Neural cell (in vitro differentiated cells): ENCODE data around the gene CACNA1S. TPM values are rescaled to one million over a fixed set of nuclear protein-coding genes. Genes with fewer than 3 reads are reported as not detected.

Source experiments
- H2AFZ ChIP-seq: fragments of 200-600, 300-800 bp; sonication (generic), shearing (Covaris generic); 2 replicates; pipeline ENCODE4 v1.6.0; 2014; ENCODE audit warnings: low read depth, mild to moderate bottlenecking, antibody characterized with exemption, low read length, moderate library complexity
- H3F3A ChIP-seq: fragments of 200-600 bp; shearing (Covaris generic); 2 replicates; pipeline ENCODE4 v1.6.1; 2016; ENCODE audit warnings: mild to moderate bottlenecking, moderate library complexity, mixed read lengths, antibody characterized with exemption, low read length; ENCODE audit not compliant: insufficient read depth, poor library complexity, severe bottlenecking
- H3K27ac ChIP-seq: fragments of 200-600, 300-800 bp; sonication (generic), shearing (Covaris generic); 2 replicates; pipeline ENCODE4 v1.5.1; 2014; ENCODE audit warnings: mild to moderate bottlenecking, low read length, moderate library complexity
- H3K27me3 ChIP-seq: fragments of 300-800, 200-600 bp; sonication (generic), shearing (Covaris generic); 2 replicates; pipeline ENCODE4 v1.6.0; 2014; ENCODE audit warnings: mild to moderate bottlenecking, low read depth, low read length, moderate library complexity; ENCODE audit not compliant: insufficient read depth
- H3K36me3 ChIP-seq: fragments of 300-800, 200-600 bp; sonication (generic), shearing (Covaris generic); 2 replicates; pipeline ENCODE4 v1.5.1; 2014; ENCODE audit warnings: mild to moderate bottlenecking, antibody characterized with exemption, low read length, moderate library complexity; ENCODE audit not compliant: insufficient read depth
- H3K4me2 ChIP-seq: fragments of 300-800, 200-600 bp; sonication (generic), shearing (Covaris generic); 2 replicates; pipeline ENCODE4 v1.6.0; 2014; ENCODE audit warnings: mild to moderate bottlenecking, low read length
- H3K4me3 ChIP-seq: fragments of 300-800, 200-600 bp; sonication (generic), shearing (Covaris generic); 2 replicates; pipeline ENCODE4 v1.5.1; 2014; ENCODE audit warnings: mild to moderate bottlenecking, low read length, moderate library complexity
- H3K79me2 ChIP-seq: fragments of 200-600 bp; shearing (Covaris generic); replicated peaks from 2 replicates; pipeline ENCODE4 v1.6.0; 2014; ENCODE audit warnings: mild to moderate bottlenecking, low read length, moderate library complexity; ENCODE audit not compliant: insufficient read depth
- H3K9ac ChIP-seq: fragments of 300-800, 200-600 bp; sonication (generic), shearing (Covaris generic); 2 replicates; pipeline ENCODE4 v1.6.1; 2016; ENCODE audit warnings: mild to moderate bottlenecking, low read length, mixed read lengths
- H3K9me2 ChIP-seq: fragments of 200-600 bp; shearing (Covaris generic); 2 replicates; pipeline ENCODE4 v1.6.1; 2016; ENCODE audit warnings: mild to moderate bottlenecking, low read length, mixed read lengths; ENCODE audit not compliant: insufficient read depth
- H3K9me3 ChIP-seq: fragments of 200-600, 300-800 bp; sonication (generic), shearing (Covaris generic); 2 replicates; pipeline ENCODE4 v1.6.1; 2016; ENCODE audit warnings: mild to moderate bottlenecking, mixed run types, low read length, moderate library complexity, mixed read lengths
- H4K20me1 ChIP-seq: fragments of 200-600 bp; shearing (Covaris generic); 2 replicates; pipeline ENCODE4 v1.6.1; 2016; ENCODE audit warnings: mild to moderate bottlenecking, mixed run types; ENCODE audit not compliant: insufficient read depth
- CTCF ChIP-seq: fragments of 450-650 bp; IDR thresholded peaks from 2 replicates; pipeline ENCODE4 v1.5.1; 2014; ENCODE audit warnings: antibody characterized with exemption, mild to moderate bottlenecking, moderate library complexity; ENCODE audit not compliant: poor library complexity, severe bottlenecking
- EP300 ChIP-seq: fragments of 450-650 bp; conservative IDR thresholded peaks from 2 replicates; pipeline ENCODE4 v1.6.1; 2014; ENCODE audit warnings: antibody characterized with exemption, mild to moderate bottlenecking, moderate library complexity; ENCODE audit not compliant: poor library complexity, severe bottlenecking
- EZH2 ChIP-seq: fragments of 200-600, 300-800 bp; shearing (Covaris generic), sonication (generic); IDR thresholded peaks from 2 replicates; pipeline ENCODE4 v1.6.1; 2014; ENCODE audit warnings: antibody characterized with exemption, low read length, borderline replicate concordance, mild to moderate bottlenecking; ENCODE audit not compliant: insufficient read depth, poor library complexity, severe bottlenecking
- POLR2AphosphoS5 ChIP-seq: IDR thresholded peaks from 2 replicates; pipeline ENCODE4 v1.6.1; 2012
- SMC3 ChIP-seq: fragments of 450-650 bp; conservative IDR thresholded peaks from 2 replicates; pipeline ENCODE4 v1.6.1; 2014; ENCODE audit warnings: antibody characterized with exemption, mild to moderate bottlenecking, moderate library complexity; ENCODE audit not compliant: poor library complexity
- TAF1 ChIP-seq: IDR thresholded peaks from 2 replicates; pipeline ENCODE4 v1.6.1; 2012; ENCODE audit warnings: low read depth
- polyA plus RNA-seq: library from polyadenylated mRNA; depleted of rRNA; stranded (reverse); fragments of >200 nt; gene quantifications from 2 replicates; pipeline ENCODE4 v1.2.3, GENCODE V29; 2014
- TF ChIP-seq, protein P1 (sequence below): IDR thresholded peaks from 2 replicates; pipeline ENCODE4 v1.6.1; 2012; ENCODE audit warnings: borderline replicate concordance

CACNA1S gene
- polyA plus RNA-seq, 1 donor from 2014 or later, result 0.05 TPM

DNA sequence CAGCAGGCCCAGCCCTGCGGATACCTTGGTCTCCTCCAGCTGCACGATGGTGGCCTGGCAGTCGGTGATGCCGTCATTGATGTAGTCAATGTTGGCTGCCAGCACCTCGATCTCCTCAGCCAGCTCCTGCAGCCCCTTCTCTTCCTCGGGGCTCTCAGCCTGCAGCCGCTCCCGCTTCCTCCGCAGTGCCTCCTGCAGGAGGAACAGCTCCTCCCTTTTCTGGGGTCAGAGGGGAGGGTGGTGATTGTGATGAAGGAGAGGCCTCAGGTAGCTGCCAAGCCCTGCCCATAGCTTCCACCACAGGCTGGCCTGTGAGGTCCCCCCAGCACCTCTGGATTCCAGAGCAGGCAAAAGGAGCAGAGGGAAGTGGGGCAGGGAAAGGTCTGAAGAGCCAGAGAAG lies 122.1 kb downstream of the CACNA1S start:
- H3K4me2 ChIP-seq, result no peak overlapping the region
- H3K9ac ChIP-seq, result no peak overlapping the region
- H2AFZ ChIP-seq, result no peak overlapping the region
- no peak overlapping the region for H3K4me3 ChIP-seq
- no peak overlapping the region for H3K27ac ChIP-seq
- H3F3A ChIP-seq, result no peaks in the 10 kb centered on the region
- TF ChIP-seq EP300, result no peak
- no peak for TF ChIP-seq CTCF
- no peak for TF ChIP-seq SMC3
- no peak for TF ChIP-seq TAF1
- TF ChIP-seq, protein P1, sequence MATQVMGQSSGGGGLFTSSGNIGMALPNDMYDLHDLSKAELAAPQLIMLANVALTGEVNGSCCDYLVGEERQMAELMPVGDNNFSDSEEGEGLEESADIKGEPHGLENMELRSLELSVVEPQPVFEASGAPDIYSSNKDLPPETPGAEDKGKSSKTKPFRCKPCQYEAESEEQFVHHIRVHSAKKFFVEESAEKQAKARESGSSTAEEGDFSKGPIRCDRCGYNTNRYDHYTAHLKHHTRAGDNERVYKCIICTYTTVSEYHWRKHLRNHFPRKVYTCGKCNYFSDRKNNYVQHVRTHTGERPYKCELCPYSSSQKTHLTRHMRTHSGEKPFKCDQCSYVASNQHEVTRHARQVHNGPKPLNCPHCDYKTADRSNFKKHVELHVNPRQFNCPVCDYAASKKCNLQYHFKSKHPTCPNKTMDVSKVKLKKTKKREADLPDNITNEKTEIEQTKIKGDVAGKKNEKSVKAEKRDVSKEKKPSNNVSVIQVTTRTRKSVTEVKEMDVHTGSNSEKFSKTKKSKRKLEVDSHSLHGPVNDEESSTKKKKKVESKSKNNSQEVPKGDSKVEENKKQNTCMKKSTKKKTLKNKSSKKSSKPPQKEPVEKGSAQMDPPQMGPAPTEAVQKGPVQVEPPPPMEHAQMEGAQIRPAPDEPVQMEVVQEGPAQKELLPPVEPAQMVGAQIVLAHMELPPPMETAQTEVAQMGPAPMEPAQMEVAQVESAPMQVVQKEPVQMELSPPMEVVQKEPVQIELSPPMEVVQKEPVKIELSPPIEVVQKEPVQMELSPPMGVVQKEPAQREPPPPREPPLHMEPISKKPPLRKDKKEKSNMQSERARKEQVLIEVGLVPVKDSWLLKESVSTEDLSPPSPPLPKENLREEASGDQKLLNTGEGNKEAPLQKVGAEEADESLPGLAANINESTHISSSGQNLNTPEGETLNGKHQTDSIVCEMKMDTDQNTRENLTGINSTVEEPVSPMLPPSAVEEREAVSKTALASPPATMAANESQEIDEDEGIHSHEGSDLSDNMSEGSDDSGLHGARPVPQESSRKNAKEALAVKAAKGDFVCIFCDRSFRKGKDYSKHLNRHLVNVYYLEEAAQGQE, result no peak
- TF ChIP-seq EZH2, result no peak
- no peak for TF ChIP-seq POLR2AphosphoS5
- peaks cover 19% of the 10 kb centered on the region for H3K36me3 ChIP-seq
- peaks cover 4% of the 10 kb centered on the region for H4K20me1 ChIP-seq
- H3K9me2 ChIP-seq, result no peaks in the 10 kb centered on the region
- H3K9me3 ChIP-seq, result no peaks in the 10 kb centered on the region
- no peaks in the 10 kb centered on the region for H3K79me2 ChIP-seq
- H3K27me3 ChIP-seq, result no peaks in the 10 kb centered on the region

Other genes with a start within 250 kb of the CACNA1S start
- gene GPR25, start 239.4 kb downstream of the CACNA1S start, polyA plus RNA-seq, result not detected in 2 replicates
- 1.3 and 3.1 TPM in 2 replicates for gene INAVA, start 217.5 kb downstream of the CACNA1S start, polyA plus RNA-seq
- gene KIF21B, start 88.7 kb downstream of the CACNA1S start, polyA plus RNA-seq, result 53.7 and 73.7 TPM in 2 replicates
- gene ASCL5, start 14.8 kb upstream of the CACNA1S start, polyA plus RNA-seq, result 0.20 TPM in 1 of 2 replicates, not detected in the other
- gene TMEM9, start 42.0 kb upstream of the CACNA1S start, polyA plus RNA-seq, result 182 and 193 TPM in 2 replicates
- gene IGFN1, start 78.4 kb upstream of the CACNA1S start, polyA plus RNA-seq, result not detected in 2 replicates
- not detected in 2 replicates for gene PKP1, start 171.1 kb upstream of the CACNA1S start, polyA plus RNA-seq